K562 (cell line): ENCODE measurements around the gene SPTY2D1. TPM values are rescaled to one million over a fixed set of nuclear protein-coding genes. Genes with fewer than 3 reads are reported as not detected.

Experiments
- ATAC-seq: fragments of 200-7000 bp; cut with Tn5 transposase; 3 replicates; pipeline ENCODE4 v1.9.1; 2020; ENCODE audit warnings: moderate library complexity
- BruUV-seq: library from RNA; stranded (reverse); fragments of 400-500 nt; replicated peaks from 2 replicates; lab custom pipeline; 2021; lab: Mats Ljungman, UMichigan
- CTCF ChIA-PET: fragments of 300-600 bp; formaldehyde crosslinking; extraction: SDS; loops from one replicate; lab custom pipeline; 2021; ENCODE audit warnings: low intra/inter-chr PET ratio; lab: Yijun Ruan, JAX
- POLR2A ChIA-PET: fragments of 300-600, 350-650 bp; sonication (Branson Sonifier 250); formaldehyde crosslinking; extraction: SDS; loops from one replicate; lab custom pipeline; 2021; ENCODE audit warnings: antibody characterized with exemption, inconsistent platforms; lab: Yijun Ruan, JAX
- DNase-seq, 4 experiments: peaks; one replicate each; pipeline versions ENCODE4 v3.0.0 to v3.0.0-alpha.2; 2011 to 2018; ENCODE audit warnings: low spot score in 3 of 4, mixed read lengths in 3 of 4; ENCODE audit errors: extremely low read depth in 1 of 4
- FAIRE-seq: peaks from 2 replicates; lab custom pipeline; 2011; peaks lifted over from hg19 to GRCh38; lab: Jason Lieb, UNC
- H2AFZ ChIP-seq: 2 replicates; pipeline ENCODE4 v1.6.0; 2011; ENCODE audit warnings: low read depth, low read length, control low read depth, inconsistent platforms
- H3K27ac ChIP-seq: fragments of 200-600 bp; 3 replicates; pipeline ENCODE4 v1.8.0; 2011; ENCODE audit warnings: low read depth, mild to moderate bottlenecking, control low read depth, inconsistent platforms, low read length, moderate library complexity, mixed read lengths; ENCODE audit errors: extremely low read depth
- H3K27me3 ChIP-seq, 2 experiments: fragments of 300-600 bp in 1 of 2; 2 replicates in 1 of 2; 3 replicates in 1 of 2; pipeline versions ENCODE4 v1.6.0 to v1.8.0; 2011; ENCODE audit warnings: inconsistent platforms in 2 of 2, low read length in 2 of 2, mild to moderate bottlenecking in 1 of 2, mixed read lengths in 1 of 2, moderate library complexity in 1 of 2; ENCODE audit not compliant: control insufficient read depth in 2 of 2, insufficient read depth in 2 of 2
- H3K36me3 ChIP-seq: fragments of 300-600 bp; 3 replicates; pipeline ENCODE4 v1.8.0; 2011; ENCODE audit warnings: mild to moderate bottlenecking, low read length, inconsistent platforms; ENCODE audit not compliant: control insufficient read depth, insufficient read depth
- H3K4me1 ChIP-seq, 2 experiments: fragments of 200-600 bp in 1 of 2; replicated peaks in 1 of 2; 2 replicates in 1 of 2; 3 replicates in 1 of 2; pipeline versions ENCODE4 v1.5.1 to v1.8.0; 2011; ENCODE audit warnings: inconsistent platforms in 2 of 2, low read length in 2 of 2, mild to moderate bottlenecking in 1 of 2, mixed read lengths in 1 of 2, moderate library complexity in 1 of 2; ENCODE audit not compliant: control insufficient read depth in 2 of 2, insufficient read depth in 2 of 2
- H3K4me2 ChIP-seq: 2 replicates; pipeline ENCODE4 v1.6.1; 2011; ENCODE audit warnings: low read length, control low read depth, inconsistent platforms, mixed read lengths; ENCODE audit not compliant: insufficient read depth
- H3K4me3 ChIP-seq: fragments of 200-600 bp; sonication (generic), shearing (Covaris generic); 2 replicates; pipeline ENCODE4 v1.5.1; 2016; ENCODE audit warnings: control low read depth, inconsistent platforms
- H3K79me2 ChIP-seq: fragments of 200-600 bp; 3 replicates; pipeline ENCODE4 v1.8.0; 2011; ENCODE audit warnings: low read length, inconsistent platforms; ENCODE audit not compliant: control insufficient read depth, insufficient read depth
- H3K9ac ChIP-seq, 2 experiments: 2 replicates each; pipeline versions ENCODE4 v1.6.0 to v1.6.1; 2011; ENCODE audit warnings: low read depth in 2 of 2, low read length in 2 of 2, control low read depth in 1 of 2, inconsistent platforms in 1 of 2, mild to moderate bottlenecking in 1 of 2, mixed read lengths in 1 of 2; ENCODE audit not compliant: insufficient read depth in 1 of 2
- H3K9me1 ChIP-seq: one replicate; pipeline ENCODE4 v1.6.0; 2011; ENCODE audit warnings: inconsistent platforms, mild to moderate bottlenecking, low read length, moderate library complexity; ENCODE audit not compliant: control insufficient read depth, insufficient read depth
- H3K9me3 ChIP-seq: replicated peaks from 2 replicates; pipeline ENCODE4 v1.5.1; 2011; ENCODE audit warnings: low read depth, low read length, inconsistent platforms; ENCODE audit not compliant: control insufficient read depth, insufficient read depth
- H4K20me1 ChIP-seq: replicated peaks from 2 replicates; pipeline ENCODE4 v1.6.1; 2011; ENCODE audit warnings: low read length, inconsistent platforms, mixed read lengths; ENCODE audit not compliant: control insufficient read depth, insufficient read depth
- ASH1L ChIP-seq: fragments of 450-650 bp; IDR thresholded peaks from 2 replicates; pipeline ENCODE4 v1.6.1; 2018; ENCODE audit warnings: borderline replicate concordance, mild to moderate bottlenecking, low read depth; ENCODE audit not compliant: partially characterized antibody
- FOXA3 ChIP-seq, 2 experiments: fragments of 450-650 bp in 1 of 2; sonication (generic) in 1 of 2; formaldehyde crosslinking; IDR thresholded peaks in 1 of 2; conservative IDR thresholded peaks in 1 of 2; 2 replicates each; pipeline versions ENCODE4 v1.4.0 to v1.8.0; 2020 to 2022; ENCODE audit warnings: mild to moderate bottlenecking in 2 of 2, missing genetic modification reagents in 1 of 2
- GABPB2 ChIP-seq: fragments of 250-450 bp; sonication (Bioruptor Pico); conservative IDR thresholded peaks from 2 replicates; pipeline ENCODE4 v1.5.1; 2021; ENCODE audit warnings: mild to moderate bottlenecking
- HNRNPL ChIP-seq: fragments of 200-400 bp; formaldehyde crosslinking; IDR thresholded peaks from 2 replicates; pipeline ENCODE4 v1.6.1; 2017; ENCODE audit warnings: low read depth, mild to moderate bottlenecking, low read length
- KLF16 ChIP-seq: IDR thresholded peaks from 2 replicates; pipeline ENCODE4 v1.6.1; 2016; ENCODE audit warnings: antibody characterized with exemption
- MTA2 ChIP-seq: fragments of 450-650 bp; IDR thresholded peaks from 2 replicates; pipeline ENCODE4 v1.6.1; 2016; ENCODE audit warnings: low read depth
- RFX5 ChIP-seq: IDR thresholded peaks from 2 replicates; pipeline ENCODE4 v1.6.1; 2011; ENCODE audit warnings: low read depth, mild to moderate bottlenecking, improper control_type of control experiment, low read length
- SIN3A ChIP-seq, 2 experiments: fragments of 150-350 bp in 1 of 2; IDR thresholded peaks; 2 replicates each; pipeline ENCODE4 v1.6.1; 2011 to 2016; ENCODE audit warnings: borderline replicate concordance in 2 of 2, low read depth in 2 of 2, low read length in 2 of 2, mild to moderate bottlenecking in 2 of 2, moderate library complexity in 2 of 2; ENCODE audit not compliant: control insufficient read depth in 1 of 2
- SUPT5H ChIP-seq: fragments of 450-650 bp; IDR thresholded peaks from 2 replicates; pipeline ENCODE4 v1.6.1; 2016
- THRB ChIP-seq: fragments of 450-650 bp; formaldehyde crosslinking; conservative IDR thresholded peaks from 2 replicates; pipeline ENCODE4 v1.4.0; 2022; ENCODE audit warnings: mild to moderate bottlenecking, missing genetic modification characterization
- WGBS: fragments of 100-300 bp; shearing (Covaris generic); methylation state at CpG from one replicate; pipeline ENCODE4 v1.1.6; 2016; ENCODE audit warnings: low coverage, mixed read lengths; ENCODE audit not compliant: insufficient coverage; ENCODE audit errors: missing lambda C conversion rate; 5-methylcytosine and 5-hydroxymethylcytosine counted together
- in situ Hi-C: fragments of 300-500 bp; cut with MboI; formaldehyde crosslinking; loops from 4 replicates; pipeline ENCODE4 v1.15.0; 2018; ENCODE audit warnings: inconsistent platforms, mixed read lengths
- intact Hi-C: fragments of 100-400 bp; cut with micrococcal nuclease; formaldehyde crosslinking; loops from 2 replicates; pipeline ENCODE4 v1.14.2; 2022
- polyA plus RNA-seq, 8 experiments: library from polyadenylated mRNA; depleted of rRNA in 4 of 8; stranded (reverse) in 5 of 8; unstranded in 3 of 8; fragments of >200 nt; fragmentation: Nextera tagmentation in 2 of 8; fragmentation: Illumina TruSeq in 1 of 8; extraction: Ambion mirVana in 2 of 8; extraction: Trizol in 1 of 8; gene quantifications; 2 replicates each; pipeline versions ENCODE4 v1.2.1 to v1.2.3, GENCODE V29; 2011 to 2014; ENCODE audit warnings: inconsistent platforms in 1 of 8, missing spikeins in 1 of 8
- total RNA-seq, 7 experiments: library from RNA; depleted of rRNA in 6 of 7; stranded (reverse); fragments of >200 nt in 6 of 7; fragmentation: Illumina TruSeq in 2 of 7; extraction: Trizol in 2 of 7; gene quantifications; 2 replicates each; pipeline versions ENCODE4 v1.2.1 to v1.2.3, GENCODE V29; 2011 to 2021; ENCODE audit warnings: low replicate concordance in 1 of 7
- TF ChIP-seq, protein P1 (sequence below), 2 experiments: IDR thresholded peaks; 2 replicates each; pipeline ENCODE4 v1.6.1; 2012; ENCODE audit warnings: improper control_type of control experiment in 2 of 2, low read depth in 2 of 2, low read length in 2 of 2, borderline replicate concordance in 1 of 2
- TF ChIP-seq, protein P2 (sequence below), 3 experiments: fragments of 200-800 bp in 1 of 3; sonication (Bioruptor generic) in 1 of 3; sonication (generic) in 1 of 3; formaldehyde crosslinking in 1 of 3; IDR thresholded peaks; 2 replicates each; pipeline versions ENCODE4 v1.6.1 to v1.8.0; 2016 to 2022; ENCODE audit warnings: mild to moderate bottlenecking in 2 of 3, missing compliant biosample characterization in 2 of 3, missing genetic modification characterization in 2 of 3, missing genetic modification reagents in 1 of 3

The SPTY2D1 gene
- total and polyA plus RNA-seq, 9 of the 15 experiments (the other 6 are each of a cell fraction or from before 2014, with no cell fraction given): 3.2 to 32.1 (median 12.9) TPM

DNA sequence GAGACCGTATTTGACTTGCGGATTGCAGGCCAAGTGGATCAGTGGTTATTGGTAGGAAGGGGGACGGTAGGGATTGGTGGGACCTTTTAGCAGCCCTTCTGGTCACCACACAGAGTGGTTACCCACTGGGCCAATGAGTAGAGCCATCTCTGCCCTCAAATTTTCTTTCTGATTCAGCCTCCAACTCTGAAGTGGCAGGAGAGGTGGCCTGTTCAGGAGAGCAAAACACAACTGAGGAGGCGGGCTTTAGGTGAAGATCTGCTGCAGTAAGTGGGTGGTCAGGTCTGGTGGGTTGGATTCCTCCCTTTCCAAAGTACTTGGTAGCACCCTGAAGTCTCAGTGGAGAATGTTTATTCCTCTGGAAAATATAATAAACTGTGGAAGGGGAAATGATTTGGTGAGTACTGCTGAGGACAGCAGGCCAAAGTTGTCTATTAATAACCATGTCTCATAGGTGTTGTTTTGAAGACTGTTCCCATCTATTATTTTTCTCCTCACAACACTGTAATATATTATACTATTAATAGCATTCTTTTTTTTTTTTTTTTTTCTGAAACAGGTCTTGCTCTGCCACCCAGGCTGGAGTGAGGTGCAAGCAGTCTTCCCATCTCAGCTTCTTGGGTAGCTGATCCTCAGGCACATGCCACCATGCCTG is 33.1 kb downstream of the SPTY2D1 start (continued):
- no peak for TF ChIP-seq SUPT5H
- TF ChIP-seq, all 486 proteins: peak for 0

DNA sequence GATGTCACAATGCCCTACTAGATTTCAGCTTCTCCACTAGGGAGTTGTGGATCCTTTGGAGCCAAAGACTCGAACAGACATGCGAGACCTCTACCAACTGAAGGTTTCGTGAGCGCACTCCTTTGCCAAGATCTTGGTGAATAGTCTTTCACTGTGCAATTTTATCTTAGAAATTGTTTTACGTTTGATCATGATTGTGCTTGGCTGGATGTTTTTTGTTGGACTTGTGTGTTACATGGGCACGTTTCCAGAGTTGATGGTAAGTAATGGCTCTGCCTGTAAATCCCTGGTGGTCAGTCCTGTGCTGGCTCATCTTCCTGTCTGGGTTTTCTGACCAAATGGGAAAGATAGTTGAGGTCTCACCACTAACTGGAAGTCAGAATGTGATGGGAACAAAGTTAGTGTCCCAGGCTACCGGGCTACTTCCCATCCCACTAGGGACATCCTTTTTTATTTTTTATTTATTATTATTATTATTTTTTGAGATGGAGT is 34.4 kb downstream of the SPTY2D1 start, which contains the start of gene MISFA:
MISFA (plus strand) TSS at position 51 of the 492 bp plus-strand sequence; CDS start at position 191, 140 bp downstream.
- Histone ChIP-seq H2AFZ (no peak within 1 kb of the TSS), H3K4me3 (no peak within 1 kb of the TSS), H3K36me3 (peaks cover 16% of the 10 kb centered on the region; the same call in 2 of the 3 replicates), H3K9ac (no peak within 1 kb of the TSS), H3K27ac (no peak within 1 kb of the TSS), H3K4me2 (no peak within 1 kb of the TSS), H3K27me3 (no peaks in the 10 kb centered on the region), H3K9me3 (no peaks in the 10 kb centered on the region), H3K79me2 (no peaks in the 10 kb centered on the region), H3K9me1 (no peaks in the 10 kb centered on the region), H3K4me1 (no peaks in the 10 kb centered on the region), H4K20me1 (no peaks in the 10 kb centered on the region)
- DNase-seq (no peak), ATAC-seq (no peak), FAIRE-seq (no peak)
- BruUV-seq: no TSS peak
- in situ Hi-C loops (no loop called here), intact Hi-C loops (no loop called here)
- ChIA-PET CTCF (no interaction called here), POLR2A (interaction anchor here (0.6 to 1.1 kb wide), 2 partner anchors 50 to 129 kb away, joined by 3 to 5 read pairs; no protein-coding TSS in a partner anchor)
- WGBS: 83% methylated on average over 6 of the region's 7 CpGs
- no peak for TF ChIP-seq HNRNPL
- TF ChIP-seq ASH1L: no peak
- TF ChIP-seq, protein P1, sequence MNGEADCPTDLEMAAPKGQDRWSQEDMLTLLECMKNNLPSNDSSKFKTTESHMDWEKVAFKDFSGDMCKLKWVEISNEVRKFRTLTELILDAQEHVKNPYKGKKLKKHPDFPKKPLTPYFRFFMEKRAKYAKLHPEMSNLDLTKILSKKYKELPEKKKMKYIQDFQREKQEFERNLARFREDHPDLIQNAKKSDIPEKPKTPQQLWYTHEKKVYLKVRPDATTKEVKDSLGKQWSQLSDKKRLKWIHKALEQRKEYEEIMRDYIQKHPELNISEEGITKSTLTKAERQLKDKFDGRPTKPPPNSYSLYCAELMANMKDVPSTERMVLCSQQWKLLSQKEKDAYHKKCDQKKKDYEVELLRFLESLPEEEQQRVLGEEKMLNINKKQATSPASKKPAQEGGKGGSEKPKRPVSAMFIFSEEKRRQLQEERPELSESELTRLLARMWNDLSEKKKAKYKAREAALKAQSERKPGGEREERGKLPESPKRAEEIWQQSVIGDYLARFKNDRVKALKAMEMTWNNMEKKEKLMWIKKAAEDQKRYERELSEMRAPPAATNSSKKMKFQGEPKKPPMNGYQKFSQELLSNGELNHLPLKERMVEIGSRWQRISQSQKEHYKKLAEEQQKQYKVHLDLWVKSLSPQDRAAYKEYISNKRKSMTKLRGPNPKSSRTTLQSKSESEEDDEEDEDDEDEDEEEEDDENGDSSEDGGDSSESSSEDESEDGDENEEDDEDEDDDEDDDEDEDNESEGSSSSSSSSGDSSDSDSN (IDR thresholded peaks at IDR 0.05; ENCODE audit: borderline replicate concordance in 1 of 2, low read depth in 2 of 2, low read length in 2 of 2): no peak
- no peak for TF ChIP-seq MTA2
- no peak for TF ChIP-seq FOXA3 (CRISPR knock-in tag; conservative IDR thresholded peaks at IDR 0.05 in 1 of 2, IDR thresholded peaks at IDR 0.05 in 1 of 2)
- TF ChIP-seq THRB (CRISPR knock-in tag): no peak
- TF ChIP-seq, protein P2, sequence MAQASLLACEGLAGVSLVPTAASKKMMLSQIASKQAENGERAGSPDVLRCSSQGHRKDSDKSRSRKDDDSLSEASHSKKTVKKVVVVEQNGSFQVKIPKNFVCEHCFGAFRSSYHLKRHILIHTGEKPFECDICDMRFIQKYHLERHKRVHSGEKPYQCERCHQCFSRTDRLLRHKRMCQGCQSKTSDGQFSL (CRISPR knock-in tag; IDR thresholded peaks at IDR 0.05): no peak
- TF ChIP-seq, protein P2 (tag; IDR thresholded peaks at IDR 0.05): no peak
- TF ChIP-seq SIN3A (IDR thresholded peaks at IDR 0.05; ENCODE audit: borderline replicate concordance in 2 of 2, control insufficient read depth in 1 of 2, low read depth in 2 of 2, low read length in 2 of 2): no peak
- TF ChIP-seq GABPB2 (CRISPR knock-in tag): no peak
- no peak for TF ChIP-seq KLF16
- TF ChIP-seq RFX5: no peak
